Peyer's patch (tissue), 4 donors: ENCODE measurements around the gene ETV2.

Experiments used
- CTCF ChIP-seq, 6 experiments: fragments of 450-650 bp in 4 of 6; fragments of 200-600 bp in 2 of 6; sonication (generic) in 1 of 6; IDR thresholded peaks; one replicate each; pipeline ENCODE4 v1.5.1; 2017 to 2019; ENCODE audit warnings: antibody characterized with exemption in 6 of 6, mild to moderate bottlenecking in 3 of 6, moderate library complexity in 1 of 6
- POLR2A ChIP-seq, 2 donors: fragments of 450-650 bp; IDR thresholded peaks; one replicate each; pipeline ENCODE4 v1.5.1; 2017; ENCODE audit warnings: antibody characterized with exemption in 2 of 2, mild to moderate bottlenecking in 2 of 2, moderate library complexity in 2 of 2

GRCh38 chr19:35693422-35693821, 51.9 kb downstream of the ETV2 start:
- TF ChIP-seq CTCF (IDR thresholded peaks at IDR 0.05): no peak
- no peak for TF ChIP-seq POLR2A (IDR thresholded peaks at IDR 0.05)
